CD14-positive monocyte (primary cell): ENCODE measurements around the gene SCEL. TPM values are rescaled to one million over a fixed set of nuclear protein-coding genes. Genes with fewer than 3 reads are reported as not detected.

Experiments used
- DNase-seq, 3 donors: peaks; one replicate each; pipeline ENCODE4 v3.0.0-alpha.2; 2011 to 2022
- H2AFZ ChIP-seq: 2 replicates; pipeline ENCODE4 v1.6.0; 2012; ENCODE audit warnings: mild to moderate bottlenecking, low read depth, low read length, inconsistent platforms; ENCODE audit not compliant: insufficient read depth, poor library complexity, severe bottlenecking
- H3K27ac ChIP-seq, 2 donors: 1 replicate in 1 of 2; 2 replicates in 1 of 2; pipeline ENCODE4 v1.5.1; 2012 to 2013; ENCODE audit warnings: low read length in 2 of 2, control low read depth in 1 of 2, inconsistent platforms in 1 of 2, low read depth in 1 of 2, mild to moderate bottlenecking in 1 of 2
- H3K27me3 ChIP-seq, 2 donors: one replicate each; pipeline versions ENCODE4 v1.6.0 to v1.6.1; 2011 to 2013; ENCODE audit warnings: low read length in 2 of 2; ENCODE audit not compliant: control insufficient read depth in 2 of 2, insufficient read depth in 2 of 2
- H3K36me3 ChIP-seq, 2 donors: replicated peaks in 1 of 2; 1 replicate in 1 of 2; 2 replicates in 1 of 2; pipeline versions ENCODE4 v1.5.1 to v1.6.1; 2012 to 2013; ENCODE audit warnings: low read length in 2 of 2, control low read depth in 1 of 2, inconsistent platforms in 1 of 2, mild to moderate bottlenecking in 1 of 2; ENCODE audit not compliant: insufficient read depth in 2 of 2, control insufficient read depth in 1 of 2
- H3K4me1 ChIP-seq, 2 donors: 1 replicate in 1 of 2; 2 replicates in 1 of 2; pipeline versions ENCODE4 v1.5.1 to v1.6.1; 2012 to 2013; ENCODE audit warnings: low read length in 2 of 2, control low read depth in 1 of 2, inconsistent platforms in 1 of 2, mild to moderate bottlenecking in 1 of 2, moderate library complexity in 1 of 2; ENCODE audit not compliant: insufficient read depth in 2 of 2, control insufficient read depth in 1 of 2
- H3K4me2 ChIP-seq: replicated peaks from 2 replicates; pipeline ENCODE3; 2012; ENCODE audit warnings: low read length, moderate library complexity, mild to moderate bottlenecking; ENCODE audit not compliant: poor library complexity, severe bottlenecking; ENCODE audit errors: extremely low read depth
- H3K4me3 ChIP-seq, 3 experiments: fragments of 200-600 bp in 1 of 3; sonication (generic) in 1 of 3; replicated peaks in 1 of 3; 1 replicate in 2 of 3; 2 replicates in 1 of 3; pipeline ENCODE4 v1.5.1; 2011 to 2013; ENCODE audit warnings: low read length in 3 of 3, mild to moderate bottlenecking in 3 of 3, control low read depth in 2 of 3, low read depth in 2 of 3, inconsistent platforms in 1 of 3, moderate library complexity in 1 of 3
- H3K79me2 ChIP-seq: 2 replicates; pipeline ENCODE4 v1.6.0; 2012; ENCODE audit warnings: mild to moderate bottlenecking, control low read depth, inconsistent platforms, low read length, moderate library complexity; ENCODE audit not compliant: insufficient read depth
- H3K9ac ChIP-seq: 2 replicates; pipeline ENCODE4 v1.6.0; 2017; ENCODE audit warnings: low read length, mild to moderate bottlenecking; ENCODE audit not compliant: insufficient read depth, poor library complexity, severe bottlenecking
- H3K9me3 ChIP-seq, 2 donors: replicated peaks in 1 of 2; 1 replicate in 1 of 2; 2 replicates in 1 of 2; pipeline versions ENCODE4 v1.5.1 to v1.6.1; 2012 to 2013; ENCODE audit warnings: low read length in 2 of 2, control low read depth in 1 of 2; ENCODE audit not compliant: control insufficient read depth in 1 of 2, insufficient read depth in 1 of 2
- H4K20me1 ChIP-seq: 2 replicates; pipeline ENCODE4 v1.6.0; 2012; ENCODE audit warnings: mild to moderate bottlenecking, low read length, control low read depth, moderate library complexity; ENCODE audit not compliant: insufficient read depth
- H3K27ac Mint-ChIP-seq, 7 donors: one replicate each; pipeline ENCODE4 v1.8.0; 2020; ENCODE audit warnings: mild to moderate bottlenecking in 7 of 7, mixed read lengths in 7 of 7, moderate library complexity in 6 of 7, inconsistent platforms in 2 of 7
- H3K27me3 Mint-ChIP-seq, 3 donors: one replicate each; pipeline ENCODE4 v1.8.0; 2021 to 2022; ENCODE audit warnings: low read depth in 3 of 3, mild to moderate bottlenecking in 3 of 3, mixed read lengths in 3 of 3, moderate library complexity in 3 of 3, inconsistent platforms in 1 of 3
- H3K36me3 Mint-ChIP-seq, 2 donors: one replicate each; pipeline ENCODE4 v1.8.0; 2020; ENCODE audit warnings: mixed read lengths in 2 of 2, inconsistent platforms in 1 of 2, mild to moderate bottlenecking in 1 of 2
- H3K4me1 Mint-ChIP-seq: one replicate; pipeline ENCODE4 v1.8.0; 2020; ENCODE audit warnings: mild to moderate bottlenecking, mixed read lengths
- H3K4me3 Mint-ChIP-seq, 2 donors: one replicate each; pipeline ENCODE4 v1.8.0; 2020; ENCODE audit warnings: mild to moderate bottlenecking in 2 of 2, mixed read lengths in 2 of 2, moderate library complexity in 1 of 2
- H3K9me3 Mint-ChIP-seq, 7 donors: one replicate each; pipeline ENCODE4 v1.8.0; 2020 to 2022; ENCODE audit warnings: mixed read lengths in 7 of 7, mild to moderate bottlenecking in 6 of 7, moderate library complexity in 6 of 7, inconsistent platforms in 2 of 7
- CTCF ChIP-seq: fragments of 200-600 bp; IDR thresholded peaks from one replicate; pipeline ENCODE4 v1.8.0; 2022; ENCODE audit warnings: antibody characterized with exemption, mild to moderate bottlenecking
- WGBS: methylation state at CpG from one replicate; pipeline ENCODE4 v1.1.5; 2013; ENCODE audit warnings: missing lambda C conversion rate; ENCODE audit not compliant: insufficient coverage; 5-methylcytosine and 5-hydroxymethylcytosine counted together
- intact Hi-C, 2 donors: fragments of 100-400 bp; cut with micrococcal nuclease; formaldehyde crosslinking; loops; one replicate each; pipeline versions ENCODE4 v1.15.0 to v1.15.1; 2023
- polyA plus RNA-seq, 3 donors: library from polyadenylated mRNA; depleted of rRNA in 1 of 3; unstranded in 2 of 3; stranded (reverse) in 1 of 3; fragments of 300-500 nt in 2 of 3; fragments of >200 nt in 1 of 3; fragmentation: Illumina TruSeq in 2 of 3; gene quantifications; 1 replicate in 2 of 3; 2 replicates in 1 of 3; pipeline ENCODE4 v1.2.3, GENCODE V29; 2012 to 2021

SCEL gene
- polyA plus RNA-seq, 3 donors: not detected

- Mint-ChIP-seq H3K27me3 (no peaks in the 10 kb centered on the region), H3K4me3 (no peak overlapping the region), H3K27ac (no peak overlapping the region), H3K36me3 (no peaks in the 10 kb centered on the region), H3K4me1 (peaks cover 15% of the 10 kb centered on the region), H3K9me3 (peaks cover 0 to 2% (median 0%) of the 10 kb centered on the region in 7 donors)
- Histone ChIP-seq H3K9me3 (no peaks in the 10 kb centered on the region), H3K4me2 (no peak overlapping the region), H3K4me3 (no peak overlapping the region), H3K4me1 (peaks cover 3 to 12% of the 10 kb centered on the region in 2 donors), H3K79me2 (no peaks in the 10 kb centered on the region), H3K9ac (no peak overlapping the region), H4K20me1 (no peaks in the 10 kb centered on the region), H2AFZ (no peak overlapping the region), H3K27ac (no peak overlapping the region), H3K27me3 (no peaks in the 10 kb centered on the region), H3K36me3 (no peaks in the 10 kb centered on the region)
- 20% methylated on average over 1 of the region's 4 CpGs for WGBS
- TF ChIP-seq CTCF: no peak
- intact Hi-C loops: no loop called here
- no peak for DNase-seq
These were observed 15.7 kb upstream of the SCEL start for GRCh38 chr13:77519808-77520207.

GRCh38 chr13:77521194-77521593 is 14.3 kb upstream of the SCEL start:
- no peak for DNase-seq
- Mint-ChIP-seq H3K27me3 (no peaks in the 10 kb centered on the region), H3K9me3 (peaks cover 0 to 2% (median 0%) of the 10 kb centered on the region in 7 donors), H3K4me3 (no peak overlapping the region), H3K4me1 (peaks cover 10% of the 10 kb centered on the region), H3K36me3 (no peaks in the 10 kb centered on the region), H3K27ac (no peak overlapping the region)
- H3K36me3 ChIP-seq: no peaks in the 10 kb centered on the region
- no peaks in the 10 kb centered on the region for H3K9me3 ChIP-seq
- H2AFZ ChIP-seq: no peak overlapping the region
- H3K4me2 ChIP-seq: no peak overlapping the region
- no peaks in the 10 kb centered on the region for H3K27me3 ChIP-seq
- H3K79me2 ChIP-seq: no peaks in the 10 kb centered on the region
- H3K4me3 ChIP-seq: no peak overlapping the region
- no peak overlapping the region for H3K9ac ChIP-seq
- H4K20me1 ChIP-seq: no peaks in the 10 kb centered on the region
- no peak overlapping the region for H3K27ac ChIP-seq
- 93% methylated on average over 2 of the region's 2 CpGs for WGBS
- no peak for TF ChIP-seq CTCF
- peaks cover 3 to 8% of the 10 kb centered on the region in 2 donors for H3K4me1 ChIP-seq
- intact Hi-C loops: no loop called here
